Suprapubic skin (tissue), 4 donors: ENCODE data around the gene TMEM150C. TPM values are rescaled to one million over a fixed set of nuclear protein-coding genes. Genes with fewer than 3 reads are reported as not detected.
"Not testable (repeated sequence)": the region's sequence is repeated elsewhere in the genome, so short reads cannot be mapped to it uniquely, and the experiment has no call there.

Experiments
- DNase-seq, 2 donors: peaks; one replicate each; pipeline ENCODE4 v3.0.0-alpha.2; 2019; ENCODE audit warnings: low spot score in 2 of 2
- H3K27ac ChIP-seq: fragments of 200-600 bp; sonication (generic); one replicate; pipeline ENCODE4 v1.5.1; 2019
- H3K27me3 ChIP-seq: fragments of 200-600 bp; sonication (generic); one replicate; pipeline ENCODE4 v1.5.1; 2019
- H3K36me3 ChIP-seq: fragments of 200-600 bp; sonication (generic); one replicate; pipeline ENCODE4 v1.5.1; 2019
- H3K4me1 ChIP-seq: fragments of 200-600 bp; sonication (generic); one replicate; pipeline ENCODE4 v1.5.1; 2019
- H3K4me3 ChIP-seq: fragments of 200-600 bp; sonication (generic); one replicate; pipeline ENCODE4 v1.5.1; 2019; ENCODE audit warnings: mild to moderate bottlenecking
- H3K9me3 ChIP-seq: fragments of 200-600 bp; sonication (generic); one replicate; pipeline ENCODE4 v1.5.1; 2019
- CTCF ChIP-seq, 2 donors: fragments of 200-600 bp in 1 of 2; fragments of 450-650 bp in 1 of 2; sonication (generic) in 1 of 2; IDR thresholded peaks; one replicate each; pipeline ENCODE4 v1.5.1; 2016 to 2019; ENCODE audit warnings: antibody characterized with exemption in 2 of 2, mild to moderate bottlenecking in 1 of 2, moderate library complexity in 1 of 2
- EP300 ChIP-seq: sonication (generic); formaldehyde crosslinking; IDR thresholded peaks from one replicate; pipeline ENCODE4 v1.6.1; 2017; ENCODE audit warnings: antibody characterized with exemption
- POLR2A ChIP-seq, 2 donors: fragments of 450-650 bp; IDR thresholded peaks; one replicate each; pipeline ENCODE4 v1.6.1; 2017; ENCODE audit warnings: antibody characterized with exemption in 2 of 2, mild to moderate bottlenecking in 2 of 2, moderate library complexity in 2 of 2
- POLR2AphosphoS5 ChIP-seq, 3 donors: sonication (generic); formaldehyde crosslinking; IDR thresholded peaks; one replicate each; pipeline ENCODE4 v1.6.1; 2017; ENCODE audit warnings: antibody characterized with exemption in 3 of 3
- WGBS: methylation state at CpG from one replicate; pipeline ENCODE4 v1.1.5; 2018; 5-methylcytosine and 5-hydroxymethylcytosine counted together
- total RNA-seq, 4 donors: library from RNA; depleted of rRNA; stranded (reverse); fragments of >200 nt; gene quantifications; one replicate each; pipeline ENCODE4 v1.1.0, GENCODE V29; 2016

The TMEM150C gene
- total RNA-seq, 4 donors from 2014 or later, result 3.2 to 10.7 (median 8.7) TPM

GRCh38 chr4:82479562-82479961 lies 82.2 kb downstream of the TMEM150C start:
- H3K4me3 ChIP-seq, result no peak overlapping the region
- H3K36me3 ChIP-seq, result no peaks in the 10 kb centered on the region
- DNase-seq, result no peak
- no peaks in the 10 kb centered on the region for H3K9me3 ChIP-seq
- no peak overlapping the region for H3K27ac ChIP-seq
- 96% methylated on average over 14 of the region's 14 CpGs for WGBS
- H3K27me3 ChIP-seq, result no peaks in the 10 kb centered on the region
- H3K4me1 ChIP-seq, result no peaks in the 10 kb centered on the region
- TF ChIP-seq POLR2A (IDR thresholded peaks at IDR 0.05) (no peak), POLR2AphosphoS5 (IDR thresholded peaks at IDR 0.05) (no peak), CTCF (IDR thresholded peaks at IDR 0.05) (no peak), EP300 (no peak)

- H3K4me1 ChIP-seq, H3K27ac ChIP-seq, H3K4me3 ChIP-seq, DNase-seq, H3K36me3 ChIP-seq, H3K9me3 ChIP-seq, H3K27me3 ChIP-seq: not testable (repeated sequence)
- WGBS, result 87% methylated on average over 9 of the region's 9 CpGs
Observed at GRCh38 chr4:82477469-82477868, 84.3 kb downstream of the TMEM150C start.

GRCh38 chr4:82475931-82476330 lies 85.9 kb downstream of the TMEM150C start:
- H3K36me3 ChIP-seq, H3K27ac ChIP-seq, H3K27me3 ChIP-seq, H3K4me1 ChIP-seq, H3K9me3 ChIP-seq, DNase-seq, H3K4me3 ChIP-seq: not testable (repeated sequence)
- WGBS, result 93% methylated on average over 7 of the region's 7 CpGs

GRCh38 chr4:82473621-82474164 lies 88.1 kb downstream of the TMEM150C start:
- no peak for TF ChIP-seq POLR2A (IDR thresholded peaks at IDR 0.05)
- DNase-seq, result no peak
- H3K4me3 ChIP-seq, result no peak overlapping the region
- no peaks in the 10 kb centered on the region for H3K4me1 ChIP-seq
- no peaks in the 10 kb centered on the region for H3K36me3 ChIP-seq
- H3K9me3 ChIP-seq, result no peaks in the 10 kb centered on the region
- 98% methylated on average over 14 of the region's 15 CpGs for WGBS
- no peaks in the 10 kb centered on the region for H3K27me3 ChIP-seq
- no peak overlapping the region for H3K27ac ChIP-seq

GRCh38 chr4:82473080-82473479 lies 88.7 kb downstream of the TMEM150C start:
- H3K4me1 ChIP-seq, H3K4me3 ChIP-seq, H3K9me3 ChIP-seq, H3K36me3 ChIP-seq, H3K27ac ChIP-seq, H3K27me3 ChIP-seq, DNase-seq: not testable (repeated sequence)
- 62% methylated on average over 5 of the region's 5 CpGs for WGBS

GRCh38 chr4:82469791-82470345 lies 91.9 kb downstream of the TMEM150C start:
- Histone ChIP-seq H3K27me3 (no peaks in the 10 kb centered on the region), H3K4me1 (no peaks in the 10 kb centered on the region), H3K4me3 (no peak overlapping the region), H3K36me3 (peaks cover 2% of the 10 kb centered on the region), H3K27ac (no peak overlapping the region), H3K9me3 (no peaks in the 10 kb centered on the region)
- DNase-seq, result no peak
- 83% methylated on average over 2 of the region's 2 CpGs for WGBS
- no peak for TF ChIP-seq CTCF (IDR thresholded peaks at IDR 0.05)
- TF ChIP-seq EP300, result no peak
- TF ChIP-seq POLR2A (IDR thresholded peaks at IDR 0.05), result no peak
- no peak for TF ChIP-seq POLR2AphosphoS5 (IDR thresholded peaks at IDR 0.05)

GRCh38 chr4:82467471-82467870 lies 94.3 kb downstream of the TMEM150C start:
- no peak for TF ChIP-seq EP300
- TF ChIP-seq CTCF (IDR thresholded peaks at IDR 0.05), result no peak
- TF ChIP-seq POLR2AphosphoS5 (IDR thresholded peaks at IDR 0.05), result no peak
- no peak for TF ChIP-seq POLR2A (IDR thresholded peaks at IDR 0.05)
- H3K36me3 ChIP-seq, result peaks cover 2% of the 10 kb centered on the region
- no peak overlapping the region for H3K27ac ChIP-seq
- no peaks in the 10 kb centered on the region for H3K9me3 ChIP-seq
- no peaks in the 10 kb centered on the region for H3K27me3 ChIP-seq
- WGBS, result 41% methylated on average over 3 of the region's 3 CpGs
- peaks cover 3% of the 10 kb centered on the region for H3K4me1 ChIP-seq
- DNase-seq, result no peak
- no peak overlapping the region for H3K4me3 ChIP-seq
